ENCODE data around the gene PLPPR1.

The PLPPR1 gene

GRCh38 chr9:101209670-101210069, 181.1 kb downstream of the PLPPR1 start:
- DNase-seq (ENCODE audit: low spot score) = no peak

GRCh38 chr9:101212661-101213060, 184.1 kb downstream of the PLPPR1 start:
- DNase-seq (ENCODE audit: low spot score) = no peak

- DNase-seq (ENCODE audit: low spot score) = no peak
Observed at GRCh38 chr9:101219030-101219429, 190.5 kb downstream of the PLPPR1 start.

GRCh38 chr9:101220341-101220740, 191.8 kb downstream of the PLPPR1 start:
- no peak for DNase-seq (ENCODE audit: low spot score)

GRCh38 chr9:101225271-101225670, 196.7 kb downstream of the PLPPR1 start:
- no peak for DNase-seq (ENCODE audit: low spot score)

- no peak for DNase-seq (ENCODE audit: low spot score)
Observed at GRCh38 chr9:101226161-101226560, 197.6 kb downstream of the PLPPR1 start.

GRCh38 chr9:101226803-101227202, 198.3 kb downstream of the PLPPR1 start:
- peak; percentile 11 for DNase-seq (ENCODE audit: low spot score)

GRCh38 chr9:101229606-101230005, 201.1 kb downstream of the PLPPR1 start:
- DNase-seq (ENCODE audit: low spot score) = no peak

- DNase-seq (ENCODE audit: low spot score) = no peak
Observed at GRCh38 chr9:101232405-101232977, 204.0 kb downstream of the PLPPR1 start.

- DNase-seq (ENCODE audit: low spot score) = peak; percentile 51
Observed at GRCh38 chr9:101235105-101235866, 206.8 kb downstream of the PLPPR1 start.

- DNase-seq (ENCODE audit: low spot score) = no peak
Observed at GRCh38 chr9:101242651-101243050, 214.1 kb downstream of the PLPPR1 start.

- DNase-seq (ENCODE audit: low spot score) = no peak
Observed at GRCh38 chr9:101246691-101247090, 218.2 kb downstream of the PLPPR1 start.

GRCh38 chr9:101247297-101247696, 218.8 kb downstream of the PLPPR1 start:
- DNase-seq (ENCODE audit: low spot score) = no peak

- no peak for DNase-seq (ENCODE audit: low spot score)
Observed at GRCh38 chr9:101254733-101255433, 226.4 kb downstream of the PLPPR1 start.

- DNase-seq (ENCODE audit: low spot score) = no peak
Observed at GRCh38 chr9:101264727-101265126, 236.2 kb downstream of the PLPPR1 start.

- no peak for DNase-seq (ENCODE audit: low spot score)
Observed at GRCh38 chr9:101265261-101265660, 236.7 kb downstream of the PLPPR1 start.

GRCh38 chr9:101268426-101268825, 239.9 kb downstream of the PLPPR1 start:
- DNase-seq (ENCODE audit: low spot score) = no peak

- DNase-seq (ENCODE audit: low spot score) = no peak
Observed at GRCh38 chr9:101269591-101270283, 241.2 kb downstream of the PLPPR1 start.

GRCh38 chr9:101270302-101270701, 241.8 kb downstream of the PLPPR1 start:
- DNase-seq (ENCODE audit: low spot score) = no peak

- DNase-seq (ENCODE audit: low spot score) = no peak
Observed at GRCh38 chr9:101271102-101271501, 242.6 kb downstream of the PLPPR1 start.

GRCh38 chr9:101274971-101275768, 246.6 kb downstream of the PLPPR1 start:
- peak; percentile 13 for DNase-seq (ENCODE audit: low spot score)

- DNase-seq (ENCODE audit: low spot score) = no peak
Observed at GRCh38 chr9:101275769-101276250, 247.3 kb downstream of the PLPPR1 start.
